H1 (cell line): ENCODE results near the gene MCFD2. TPM values are rescaled to one million over a fixed set of nuclear protein-coding genes. Genes with fewer than 3 reads are reported as not detected.

Experiments
- CTCF ChIA-PET: fragments of 300-600 bp; sonication (Branson Sonifier 250); formaldehyde crosslinking; loops from one replicate; lab custom pipeline; 2021; ENCODE audit not compliant: partially characterized antibody; lab: Charles Lee
- POLR2A ChIA-PET: fragments of 300-600 bp; sonication (Branson Sonifier 250); formaldehyde crosslinking; loops from one replicate; lab custom pipeline; 2021; ENCODE audit warnings: inconsistent platforms; ENCODE audit not compliant: partially characterized antibody; lab: Charles Lee
- DNase-seq, 2 experiments: peaks; one replicate each; pipeline versions ENCODE4 v3.0.0 to v3.0.0-alpha.2; 2010 to 2022; ENCODE audit warnings: low spot score in 2 of 2, low read depth in 1 of 2, mixed read lengths in 1 of 2
- FAIRE-seq: peaks from 2 replicates; lab custom pipeline; 2011; peaks lifted over from hg19 to GRCh38; lab: Jason Lieb, UNC
- H2AFZ ChIP-seq: 2 replicates; pipeline ENCODE4 v1.8.1; 2012; ENCODE audit warnings: low read length, inconsistent platforms
- H2AK5ac ChIP-seq: 2 replicates; pipeline ENCODE4 v1.6.1; 2013; ENCODE audit warnings: low read depth, low read length
- H2BK120ac ChIP-seq: replicated peaks from 2 replicates; pipeline ENCODE3; 2013; ENCODE audit warnings: low read depth, low read length, inconsistent platforms
- H2BK12ac ChIP-seq: 2 replicates; pipeline ENCODE4 v1.6.1; 2013; ENCODE audit warnings: low read depth, low read length
- H2BK15ac ChIP-seq: 2 replicates; pipeline ENCODE4 v1.6.1; 2013; ENCODE audit warnings: low read length
- H2BK20ac ChIP-seq: 2 replicates; pipeline ENCODE4 v1.6.1; 2013; ENCODE audit warnings: low read length
- H2BK5ac ChIP-seq: 2 replicates; pipeline ENCODE4 v1.6.1; 2013; ENCODE audit warnings: low read depth, low read length
- H3K14ac ChIP-seq: 2 replicates; pipeline ENCODE4 v1.6.1; 2013; ENCODE audit warnings: inconsistent platforms; ENCODE audit not compliant: insufficient read length
- H3K18ac ChIP-seq: 2 replicates; pipeline ENCODE4 v1.6.1; 2013; ENCODE audit warnings: low read length; ENCODE audit errors: extremely low read depth
- H3K23ac ChIP-seq: 2 replicates; pipeline ENCODE4 v1.6.1; 2013; ENCODE audit warnings: inconsistent platforms; ENCODE audit not compliant: insufficient read length
- H3K23me2 ChIP-seq: 2 replicates; pipeline ENCODE4 v1.6.1; 2013; ENCODE audit warnings: low read depth, low read length
- H3K27ac ChIP-seq: 2 replicates; pipeline ENCODE4 v1.6.1; 2011; ENCODE audit warnings: low read depth, low read length, inconsistent platforms
- H3K27me3 ChIP-seq, 4 experiments: replicated peaks in 1 of 4; 1 replicate in 1 of 4; 2 replicates in 3 of 4; pipeline versions ENCODE4 v1.6.1 to v1.8.1; 2011 to 2013; ENCODE audit warnings: low read length in 3 of 4, mild to moderate bottlenecking in 3 of 4, inconsistent platforms in 2 of 4, mixed read lengths in 2 of 4, moderate library complexity in 1 of 4; ENCODE audit not compliant: control insufficient read depth in 3 of 4, insufficient read depth in 3 of 4; ENCODE audit errors: extremely low read depth in 1 of 4
- H3K36me3 ChIP-seq, 4 experiments: 2 replicates each; pipeline versions ENCODE4 v1.6.1 to v1.8.1; 2011 to 2013; ENCODE audit warnings: mild to moderate bottlenecking in 4 of 4, low read length in 3 of 4, moderate library complexity in 2 of 4, control low read depth in 1 of 4, inconsistent platforms in 1 of 4; ENCODE audit not compliant: insufficient read depth in 4 of 4, control insufficient read depth in 2 of 4
- H3K4ac ChIP-seq: replicated peaks from 2 replicates; pipeline ENCODE3; 2013; ENCODE audit warnings: low read length, low read depth, mixed read lengths, inconsistent platforms; ENCODE audit not compliant: insufficient read length
- H3K4me1 ChIP-seq, 4 experiments: replicated peaks in 1 of 4; 1 replicate in 1 of 4; 2 replicates in 3 of 4; pipeline versions ENCODE4 v1.6.1 to v1.8.1; 2011 to 2013; ENCODE audit warnings: low read length in 3 of 4, inconsistent platforms in 2 of 4, mixed read lengths in 1 of 4; ENCODE audit not compliant: insufficient read depth in 4 of 4, control insufficient read depth in 3 of 4
- H3K4me2 ChIP-seq, 2 experiments: 2 replicates each; pipeline versions ENCODE4 v1.6.1 to v1.8.1; 2011 to 2013; ENCODE audit warnings: low read depth in 2 of 2, low read length in 2 of 2, control low read depth in 1 of 2, inconsistent platforms in 1 of 2, mild to moderate bottlenecking in 1 of 2; ENCODE audit not compliant: insufficient read depth in 1 of 2
- H3K4me3 ChIP-seq, 4 experiments: fragments of 200-600, 300-600 bp in 1 of 4; sonication (generic), shearing (Covaris generic), sonication (Bioruptor Twin) in 1 of 4; 2 replicates each; pipeline versions ENCODE4 v1.5.1 to v1.8.1; 2011 to 2016; ENCODE audit warnings: low read length in 4 of 4, low read depth in 3 of 4, control low read depth in 2 of 4, inconsistent platforms in 2 of 4, mild to moderate bottlenecking in 2 of 4, mixed read lengths in 1 of 4, moderate library complexity in 1 of 4; ENCODE audit not compliant: insufficient read depth in 2 of 4; ENCODE audit errors: extremely low read depth in 1 of 4
- H3K56ac ChIP-seq: replicated peaks from 2 replicates; pipeline ENCODE3; 2013; ENCODE audit warnings: low read depth, mild to moderate bottlenecking, mixed read lengths, low read length, inconsistent platforms; ENCODE audit not compliant: insufficient read length
- H3K79me1 ChIP-seq: 2 replicates; pipeline ENCODE4 v1.6.1; 2013; ENCODE audit warnings: low read depth, low read length, control low read depth
- H3K79me2 ChIP-seq, 2 experiments: 2 replicates each; pipeline versions ENCODE4 v1.6.1 to v1.8.1; 2012 to 2013; ENCODE audit warnings: low read length in 2 of 2, mild to moderate bottlenecking in 2 of 2, inconsistent platforms in 1 of 2; ENCODE audit not compliant: insufficient read depth in 2 of 2, control insufficient read depth in 1 of 2
- H3K9ac ChIP-seq, 4 experiments: replicated peaks in 1 of 4; 1 replicate in 1 of 4; 2 replicates in 3 of 4; pipeline versions ENCODE4 v1.6.1 to v1.8.1; 2011 to 2013; ENCODE audit warnings: low read depth in 3 of 4, low read length in 3 of 4, control low read depth in 2 of 4, mild to moderate bottlenecking in 2 of 4, moderate library complexity in 2 of 4, inconsistent platforms in 1 of 4; ENCODE audit errors: extremely low read depth in 1 of 4
- H3K9me3 ChIP-seq, 2 experiments: 2 replicates each; pipeline versions ENCODE4 v1.6.1 to v1.8.1; 2012 to 2013; ENCODE audit warnings: mild to moderate bottlenecking in 2 of 2, moderate library complexity in 2 of 2, control low read depth in 1 of 2, inconsistent platforms in 1 of 2, low read depth in 1 of 2, low read length in 1 of 2, mixed read lengths in 1 of 2; ENCODE audit not compliant: insufficient read depth in 2 of 2
- H4K20me1 ChIP-seq, 2 experiments: replicated peaks in 1 of 2; 2 replicates each; pipeline versions ENCODE3 to v1.8.1; 2011 to 2013; ENCODE audit warnings: inconsistent platforms in 2 of 2, low read length in 2 of 2, mild to moderate bottlenecking in 1 of 2; ENCODE audit not compliant: insufficient read depth in 2 of 2, control insufficient read depth in 1 of 2
- H4K5ac ChIP-seq: 2 replicates; pipeline ENCODE4 v1.6.1; 2013; ENCODE audit warnings: low read length, low read depth, mixed read lengths, inconsistent platforms; ENCODE audit not compliant: insufficient read length
- H4K8ac ChIP-seq: 2 replicates; pipeline ENCODE4 v1.8.0; 2013; ENCODE audit warnings: mild to moderate bottlenecking, moderate library complexity, low read length, inconsistent platforms; ENCODE audit not compliant: insufficient read depth; ENCODE audit errors: extremely low read depth
- H4K91ac ChIP-seq: replicated peaks from 2 replicates; pipeline ENCODE3; 2013; ENCODE audit warnings: low read length, mixed read lengths, inconsistent platforms; ENCODE audit not compliant: insufficient read length
- ATF2 ChIP-seq: IDR thresholded peaks from 2 replicates; pipeline ENCODE4 v1.6.1; 2012; ENCODE audit warnings: low read length, inconsistent platforms
- CTCF ChIP-seq, 3 experiments: IDR thresholded peaks; 1 replicate in 2 of 3; 2 replicates in 1 of 3; pipeline versions ENCODE4 v1.5.1 to v1.6.1; 2011; ENCODE audit warnings: low read length in 3 of 3, mild to moderate bottlenecking in 3 of 3, inconsistent platforms in 2 of 3, low read depth in 1 of 3, moderate library complexity in 1 of 3; ENCODE audit not compliant: insufficient read depth in 1 of 3; ENCODE audit errors: control extremely low read depth in 1 of 3
- RXRA ChIP-seq: IDR thresholded peaks from 2 replicates; pipeline ENCODE4 v1.6.1; 2011; ENCODE audit warnings: low read depth, mild to moderate bottlenecking, low read length, moderate library complexity; ENCODE audit not compliant: insufficient read depth
- WGBS, 2 experiments: shearing (Covaris generic) in 1 of 2; methylation state at CpG; one replicate each; pipeline versions ENCODE4 v1.1.6 to v1.1.7; 2013 to 2015; ENCODE audit warnings: low lambda C conversion rate in 2 of 2, mixed read lengths in 2 of 2, inconsistent platforms in 1 of 2, low coverage in 1 of 2, missing lambda C conversion rate in 1 of 2; ENCODE audit not compliant: insufficient replicate concordance in 2 of 2, insufficient coverage in 1 of 2, insufficient read length in 1 of 2; ENCODE audit errors: extremely low coverage in 1 of 2, missing lambda C conversion rate in 1 of 2; 5-methylcytosine and 5-hydroxymethylcytosine counted together
- polyA plus RNA-seq, 7 experiments: library from polyadenylated mRNA; depleted of rRNA in 3 of 7; stranded (reverse) in 5 of 7; unstranded in 2 of 7; fragments of >200 nt in 5 of 7; fragments of 200-250 nt in 2 of 7; gene quantifications; 1 replicate in 5 of 7; 2 replicates in 1 of 7; 4 replicates in 1 of 7; pipeline versions ENCODE4 v1.2.1 to v1.2.3, GENCODE V29; 2011 to 2013; ENCODE audit warnings: missing spikeins in 2 of 7, mixed read lengths in 2 of 7
- total RNA-seq: library from RNA; stranded (reverse); fragmentation: NEBNext Ultra II Directional; extraction: Animal tissue kit (Norgen Biotek cat#: 25700); gene quantifications from 2 replicates; pipeline ENCODE4 v1.2.1, GENCODE V29; 2021

Gene MCFD2
- total and polyA plus RNA-seq, 2 of the 8 experiments (the other 6 are each of a cell fraction or from before 2014, with no cell fraction given), result 35.2 to 76.2 TPM

- Histone ChIP-seq H3K27me3 (no peaks in the 10 kb centered on the region), H3K4ac (no peak overlapping the region), H4K91ac (no peak overlapping the region), H3K14ac (no peak overlapping the region), H2BK15ac (no peak overlapping the region), H3K27ac (no peak overlapping the region), H3K23ac (no peak overlapping the region), H3K79me1 (no peaks in the 10 kb centered on the region), H2BK5ac (no peak overlapping the region), H2BK12ac (no peak overlapping the region), H3K79me2 (0 out of 4 replicates have a peak, but pooled peaks cover under 1 to 3% of the 10 kb centered on the region in 2 experiments), H2AFZ (no peak overlapping the region), H4K20me1 (no peaks in the 10 kb centered on the region), H3K4me3 (no peak overlapping the region), H2BK20ac (no peak overlapping the region), H3K9me3 (peaks cover 6 to 12% of the 10 kb centered on the region in 2 experiments; a peak in 3 of 4 replicates), H3K56ac (no peak overlapping the region), H3K4me2 (no peak overlapping the region), H3K36me3 (peaks cover 0 to 3% (median 0%) of the 10 kb centered on the region in 4 experiments; a peak in 1 of 8 replicates), H2AK5ac (no peak overlapping the region), H3K9ac (no peak overlapping the region), H4K8ac (no peak overlapping the region), H2BK120ac (no peak overlapping the region), H3K23me2 (no peaks in the 10 kb centered on the region), H3K4me1 (no peaks in the 10 kb centered on the region; a peak in 1 of 7 replicates), H3K18ac (no peak overlapping the region), H4K5ac (no peak overlapping the region)
- ChIA-PET POLR2A (no interaction called here), CTCF (interaction anchor here (0.5 to 1.4 kb wide), 5 partner anchors 9 to 751 kb away, joined by 3 to 5 read pairs (median 3); no protein-coding TSS in a partner anchor)
- DNase-seq, result no peak
- 81% methylated on average over 4 of the region's 4 CpGs; no CpG with 5 or more reads in 1 of the 2 experiments for WGBS, 2 experiments
- FAIRE-seq, result no peak
- TF ChIP-seq CTCF (IDR thresholded peaks at IDR 0.05; ENCODE audit: control extremely low read depth in 1 of 3, insufficient read depth in 1 of 3, low read depth in 1 of 3, low read length in 3 of 3) (no peak), RXRA (no peak), ATF2 (no peak)
Observed at GRCh38 chr2:46922606-46923005, 7.0 kb upstream of the MCFD2 start.
